Stimulated activated CD4-positive, alpha-beta T cell treated with anti-CD3 and anti-CD28 coated beads, Interleukin-1b, Interleukin-23, amount 100 ng/mL, for 4 hours (primary cell): ENCODE measurements around the gene KRT5.

Source experiments
- DNase-seq, 2 donors: peaks; one replicate each; pipeline ENCODE4 v3.0.0-alpha.2; 2020; ENCODE audit warnings: low read depth in 2 of 2

The KRT5 gene

DNA sequence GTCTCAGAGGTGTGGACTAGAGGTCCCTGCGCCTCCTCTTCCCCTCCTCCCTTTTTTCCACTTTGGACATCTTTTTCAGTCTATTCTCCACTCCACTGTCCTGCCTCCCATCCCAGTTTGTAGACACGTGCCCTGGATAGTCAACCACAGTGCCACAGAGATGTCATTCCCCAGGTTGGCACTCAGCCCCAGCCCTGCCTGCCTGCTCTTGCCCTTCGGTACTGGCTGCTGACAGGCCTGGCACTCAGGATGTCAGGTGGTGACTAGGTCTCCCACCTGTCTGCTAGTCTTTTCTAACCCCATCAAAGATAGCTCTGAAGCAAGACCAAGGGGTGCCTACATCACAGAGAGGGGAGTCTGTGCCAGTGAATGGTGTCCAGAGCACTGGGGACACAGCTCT lies 16.9 kb upstream of the KRT5 start:
- DNase-seq, result no peak

DNA sequence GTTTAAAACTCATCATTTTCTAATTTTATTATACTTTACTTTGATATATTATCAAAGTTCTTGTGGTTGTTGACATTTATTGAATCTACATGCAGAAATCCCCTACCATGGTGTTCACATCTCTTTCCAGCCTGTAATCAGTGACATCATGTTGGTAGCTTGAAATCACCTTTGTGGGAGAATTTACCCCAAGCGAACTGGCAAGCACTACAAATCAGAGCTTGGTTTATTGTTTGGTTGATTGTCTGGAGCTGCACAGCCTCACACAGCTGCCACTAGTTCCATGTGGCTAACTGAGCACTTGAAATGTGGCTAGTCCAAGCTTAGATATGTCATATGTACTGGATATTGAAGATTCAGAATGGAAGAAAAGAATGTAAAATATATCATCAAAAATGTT lies 15.4 kb upstream of the KRT5 start:
- no peak for DNase-seq

DNA sequence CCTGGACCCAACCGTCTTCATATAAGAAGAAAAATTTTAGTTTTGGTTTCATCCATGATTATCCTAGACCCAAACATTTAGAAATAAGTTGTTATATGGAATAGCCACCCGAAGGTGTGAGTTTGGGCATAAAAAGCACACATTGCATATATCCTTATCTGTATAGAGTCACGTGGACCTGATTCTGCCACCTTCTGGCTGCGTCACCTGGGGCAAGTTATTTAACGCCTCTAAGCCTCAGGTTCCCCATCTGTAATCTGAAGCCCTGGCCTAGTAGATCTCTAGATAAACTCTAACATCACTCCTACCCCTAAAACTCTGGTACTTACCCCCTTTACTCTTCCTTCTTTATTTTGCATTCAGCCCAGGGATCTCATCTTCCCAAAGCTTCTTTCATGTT lies 14.3 kb upstream of the KRT5 start:
- no peak for DNase-seq

- DNase-seq, result no peak
Observed at GRCh38 chr12:52533686-52534470, 13.7 kb upstream of the KRT5 start.

DNA sequence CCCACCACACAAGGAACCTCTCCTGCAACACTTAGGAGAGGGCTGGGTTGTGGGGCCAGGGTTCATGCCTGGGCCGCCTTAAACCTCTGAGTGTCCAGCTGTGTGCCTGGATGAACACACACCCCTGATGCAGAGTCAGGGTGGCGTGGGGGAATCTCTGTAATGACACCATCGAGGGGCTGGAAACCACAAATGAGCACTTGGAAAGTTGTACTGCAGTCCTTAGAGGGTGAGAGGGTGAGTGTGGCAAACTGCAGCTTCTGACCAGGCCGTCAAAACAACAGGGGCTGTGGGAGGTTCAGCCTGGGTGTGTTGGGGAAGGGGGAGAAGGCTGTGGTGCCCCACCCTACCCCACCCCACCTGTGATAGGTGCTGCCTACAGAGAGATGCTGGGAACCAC lies 12.4 kb upstream of the KRT5 start:
- DNase-seq, result no peak

DNA sequence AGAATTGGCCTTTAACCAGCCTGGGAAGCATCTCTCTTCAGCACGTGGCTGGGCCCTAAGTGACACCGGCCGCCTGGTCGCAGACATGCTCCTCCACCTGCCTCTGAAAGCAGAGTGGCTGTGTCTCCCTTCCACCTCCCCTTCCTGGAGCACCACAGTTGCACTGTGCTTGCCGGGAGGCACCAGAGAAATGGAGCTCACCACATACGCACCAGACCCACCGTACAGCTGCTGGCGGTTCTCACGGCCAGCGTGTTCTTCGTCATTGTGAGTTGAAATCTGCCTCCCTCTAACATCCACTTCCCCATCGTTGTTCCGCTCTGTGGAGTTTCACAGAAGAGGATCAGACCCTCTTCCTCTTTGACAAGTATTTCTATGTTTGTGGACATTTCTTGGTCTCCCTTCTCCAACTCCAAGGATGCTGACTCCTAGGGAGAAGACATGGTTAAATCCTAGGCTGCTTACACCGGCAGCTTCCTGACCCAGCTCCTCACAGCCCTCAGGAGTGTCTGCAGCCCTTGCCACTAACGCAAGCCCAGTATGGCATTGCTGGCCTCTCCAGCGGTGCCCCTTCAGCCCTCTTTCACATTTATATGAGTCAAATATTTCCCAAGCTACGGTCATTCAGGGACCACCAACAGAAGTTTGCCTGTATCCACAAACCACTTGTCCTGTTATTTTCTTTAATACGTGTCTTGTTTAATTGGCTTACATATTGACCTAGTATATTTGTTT lies 11.5 kb upstream of the KRT5 start:
- DNase-seq, result no peak

GRCh38 chr12:52530905-52531304 lies 10.7 kb upstream of the KRT5 start:
- DNase-seq, result no peak

DNA sequence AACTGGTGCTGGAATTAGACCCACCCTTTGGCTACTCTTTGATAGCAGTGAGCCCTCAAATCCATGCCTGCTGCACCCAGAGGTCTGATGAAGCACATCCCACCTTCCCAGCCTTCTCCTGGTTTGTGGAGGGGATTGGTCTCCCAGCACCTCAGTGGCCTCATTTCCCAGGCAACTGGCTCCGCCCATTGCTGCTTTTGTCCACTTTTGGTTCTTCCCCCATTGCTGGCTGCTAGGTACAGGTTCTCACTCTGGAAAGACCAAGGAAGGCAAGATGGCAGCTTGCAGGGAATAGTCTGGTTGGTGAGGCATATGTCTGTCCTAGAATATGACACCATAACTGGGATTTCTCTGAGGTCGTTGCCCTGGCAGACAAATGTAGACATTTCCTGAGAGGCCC lies 10.2 kb upstream of the KRT5 start:
- DNase-seq, result no peak

DNA sequence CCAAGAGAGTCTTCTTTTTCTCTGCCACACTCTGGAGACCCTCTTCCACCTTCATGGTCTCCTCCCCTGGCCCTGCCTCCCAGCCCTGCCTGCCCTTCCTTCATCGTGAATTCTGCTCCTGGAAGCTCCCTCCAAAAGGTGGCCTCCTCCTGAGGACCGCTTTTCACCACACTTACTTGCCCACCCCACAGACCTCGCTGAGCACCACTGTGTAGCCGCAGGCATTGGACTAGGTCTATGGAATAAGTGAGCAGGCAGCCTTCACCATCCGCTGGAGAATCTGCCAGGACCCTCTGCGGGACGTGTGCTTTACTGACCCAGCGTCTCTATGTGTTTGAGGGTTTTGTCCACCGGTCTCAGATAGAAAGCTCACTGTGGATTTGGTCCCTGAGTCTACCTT lies 9.7 kb upstream of the KRT5 start:
- no peak for DNase-seq

- DNase-seq, result no peak
Observed at GRCh38 chr12:52529417-52529816, 9.2 kb upstream of the KRT5 start.

DNA sequence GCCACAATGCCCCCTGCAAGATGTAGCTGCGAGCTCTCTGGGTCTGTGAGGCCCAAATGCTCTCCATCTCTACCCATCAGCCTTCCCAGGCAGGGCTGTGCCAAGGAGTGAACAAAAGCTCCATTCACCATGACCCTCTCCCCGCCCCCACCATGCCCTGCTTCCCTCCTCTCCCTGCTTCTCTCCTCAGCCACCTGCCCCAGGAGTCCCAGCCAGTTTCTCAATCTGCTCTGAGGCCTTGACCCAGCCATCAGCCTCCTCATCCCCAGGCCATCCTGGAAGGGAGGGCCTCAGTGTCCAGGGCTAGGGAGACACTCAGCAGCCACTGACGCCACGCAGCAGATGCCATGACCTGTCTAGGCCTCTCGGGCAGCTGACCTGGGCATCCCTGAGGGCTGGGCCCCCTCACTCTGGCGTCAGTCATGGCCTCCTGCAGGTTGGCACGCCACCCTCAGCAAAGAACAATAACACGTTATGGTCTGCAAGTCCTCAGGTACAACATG lies 8.5 kb upstream of the KRT5 start:
- no peak for DNase-seq

DNA sequence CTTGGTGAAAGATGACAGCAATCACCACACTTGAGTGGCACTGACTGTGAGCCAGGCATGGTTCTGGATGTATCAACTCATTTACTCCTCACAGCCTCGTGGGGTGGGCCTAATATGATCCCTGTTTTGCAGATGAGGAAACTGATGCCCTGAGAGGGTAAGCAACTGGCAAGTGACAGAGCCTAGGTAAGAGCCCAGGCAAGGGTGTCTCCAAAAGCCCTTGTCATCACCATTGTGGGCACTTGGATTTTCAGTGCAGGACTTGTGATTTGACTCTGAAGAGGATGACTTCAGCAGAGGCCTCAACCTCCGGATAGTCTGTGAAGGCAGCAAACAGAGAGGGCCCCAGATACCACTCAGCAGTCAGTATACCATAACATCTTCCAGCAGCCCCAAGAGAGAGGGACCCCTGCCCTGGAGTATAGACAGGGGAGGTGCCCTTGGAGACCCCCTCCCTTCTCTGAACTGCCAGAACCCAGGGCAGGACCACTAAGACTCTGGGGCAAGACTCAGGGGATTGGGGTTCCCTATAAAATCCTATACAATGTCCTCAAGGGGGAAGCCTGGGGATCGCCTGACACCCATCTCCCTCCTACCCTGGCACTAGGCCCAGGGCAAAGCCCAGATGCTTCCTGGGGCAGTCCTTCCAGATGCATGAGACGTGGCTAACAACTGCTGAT lies 7.1 kb upstream of the KRT5 start:
- DNase-seq, result no peak

GRCh38 chr12:52526511-52526951 lies 6.3 kb upstream of the KRT5 start:
- no peak for DNase-seq

DNA sequence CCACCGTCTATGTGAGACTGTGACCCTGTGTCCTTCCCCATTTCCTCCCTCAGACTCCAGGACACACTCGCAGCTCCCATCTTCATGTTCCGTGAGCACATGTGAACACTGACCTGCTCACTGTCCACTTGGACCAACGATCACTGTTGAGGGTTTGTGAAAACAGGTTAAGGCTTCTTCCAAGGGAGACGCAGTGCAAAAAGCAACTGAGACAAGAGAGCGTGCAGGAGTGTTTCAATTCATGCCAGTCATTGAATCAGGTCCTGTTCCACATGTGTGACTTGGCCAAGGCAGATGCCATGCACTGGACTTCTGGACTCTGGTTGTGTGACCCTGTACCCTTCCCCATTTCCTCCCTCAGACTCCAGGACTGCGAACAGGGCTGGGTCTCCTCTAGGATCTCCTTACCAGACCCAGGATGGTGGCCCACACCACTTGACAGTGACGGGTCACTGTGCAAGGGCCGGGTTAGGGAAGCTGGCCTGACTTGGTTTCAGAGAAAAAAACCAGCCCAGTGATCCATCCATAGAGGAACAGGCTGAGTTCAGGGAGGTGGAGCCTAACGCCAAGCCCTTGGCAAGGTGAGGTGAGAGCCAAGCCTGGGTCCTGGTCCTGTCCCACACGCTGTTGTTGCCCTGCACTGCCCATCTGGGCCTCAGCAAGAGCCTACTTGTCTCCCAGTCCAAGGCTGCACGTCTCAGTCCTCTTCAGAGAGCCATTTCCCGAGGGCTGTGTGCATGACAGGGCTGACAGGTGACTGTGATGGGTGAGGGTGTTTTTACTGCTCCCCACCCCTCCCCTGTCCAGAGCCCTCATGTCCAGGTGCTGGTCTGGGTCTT lies 5.7 kb upstream of the KRT5 start:
- no peak for DNase-seq

GRCh38 chr12:52524898-52525591 lies 4.9 kb upstream of the KRT5 start:
- DNase-seq, result no peak

DNA sequence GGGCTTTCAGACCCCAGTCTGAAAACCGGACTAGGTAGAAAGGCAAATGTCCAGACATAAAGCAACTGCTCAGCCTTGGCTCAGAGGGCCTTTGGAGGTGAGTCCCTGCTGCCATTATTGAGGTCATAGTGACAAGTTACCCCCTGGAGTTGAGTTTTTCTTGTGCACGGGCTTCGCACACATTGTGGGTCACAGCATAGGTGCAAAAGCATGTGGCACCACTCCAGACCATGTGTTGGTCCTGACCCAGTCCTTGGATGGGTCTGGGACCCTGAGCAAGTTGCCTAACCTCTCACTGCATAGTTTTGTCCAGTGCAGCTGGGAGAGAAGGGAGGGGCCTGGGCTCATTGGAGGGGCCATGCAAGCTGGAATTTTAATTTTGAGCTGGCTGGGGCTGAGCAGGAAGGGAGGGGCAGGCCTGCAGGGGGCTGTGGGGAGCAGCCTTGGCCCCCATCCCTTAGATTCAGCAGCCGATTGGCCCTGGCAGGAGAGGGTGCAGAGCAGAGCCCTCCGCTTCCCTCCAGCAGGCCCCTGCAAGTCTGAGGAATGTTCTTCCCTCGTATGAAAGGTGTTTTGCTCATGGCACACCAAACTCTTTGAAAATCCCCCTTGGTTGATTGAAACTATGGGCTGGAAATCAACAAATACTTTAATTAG lies 4.2 kb upstream of the KRT5 start:
- no peak for DNase-seq

GRCh38 chr12:52523824-52524223 lies 3.6 kb upstream of the KRT5 start:
- no peak for DNase-seq

DNA sequence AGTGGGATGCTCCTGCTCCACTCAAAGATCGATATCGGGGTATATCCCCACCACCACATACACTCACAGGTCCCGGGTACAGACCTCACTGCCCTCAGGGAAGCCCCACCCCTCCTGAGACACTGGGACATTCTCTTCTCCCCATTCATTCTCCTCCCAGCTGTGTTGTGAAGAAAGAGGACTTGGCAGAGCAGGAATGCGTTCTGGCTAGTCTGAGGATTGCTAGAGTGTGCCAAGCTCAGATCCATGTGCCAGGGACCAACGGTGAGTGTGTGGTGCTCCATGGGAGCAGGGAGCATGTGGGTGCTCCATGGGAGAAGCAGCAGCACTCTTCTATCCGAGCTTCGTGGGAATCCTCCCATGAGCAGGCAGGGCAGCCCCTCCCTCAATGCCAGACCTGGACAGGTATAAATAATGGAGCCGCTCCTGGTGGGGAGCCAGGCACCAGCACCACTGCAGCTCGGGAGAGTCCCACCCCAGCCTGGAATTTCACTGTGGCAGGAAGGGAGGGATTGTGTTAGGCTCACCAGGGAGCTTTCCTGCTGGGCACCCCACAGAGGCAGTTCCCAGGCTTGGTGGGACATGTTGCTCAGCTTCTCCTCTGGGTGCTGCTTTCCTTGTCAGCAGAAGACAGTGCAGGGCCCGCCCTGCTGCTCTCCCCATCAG lies 2.3 kb upstream of the KRT5 start:
- no peak for DNase-seq

- no peak for DNase-seq
Observed at GRCh38 chr12:52521568-52522266, 1.5 kb upstream of the KRT5 start.
